ENCODE data around the gene FAM3A. TPM values are rescaled to one million over a fixed set of nuclear protein-coding genes. Genes with fewer than 3 reads are reported as not detected.

The FAM3A gene
- total and polyA plus RNA-seq, 2 of the 4 experiments (the other 2 are of a cell fraction): 14.0 to 47.2 TPM

- in situ Hi-C loops (cut with MboI; ENCODE audit: low sequenced_read_pairs) (no loop called here), dilution Hi-C loops (cut with HindIII; ENCODE audit: low sequenced_read_pairs, unreplicated experiment) (no loop called here), intact Hi-C loops (cut with micrococcal nuclease) (no loop called here)
- H3K4me2 ChIP-seq (ENCODE audit: low read depth, low read length): no peak overlapping the region
- no peak overlapping the region for H2BK120ac ChIP-seq (ENCODE audit: low read depth, low read length)
- no peak overlapping the region for H3K4ac ChIP-seq (ENCODE audit: low read depth, low read length)
- TF ChIP-seq ELK1 (IDR thresholded peaks at IDR 0.05; ENCODE audit: borderline replicate concordance, low read depth, low read length) (no peak), POLR2A (IDR thresholded peaks at IDR 0.05; ENCODE audit: low read depth, low read length) (no peak), MAZ (IDR thresholded peaks at IDR 0.05; ENCODE audit: borderline replicate concordance, low read depth, low read length) (no peak), CHD1 (IDR thresholded peaks at IDR 0.05; ENCODE audit: low read depth, low read length) (no peak), CEBPB (IDR thresholded peaks at IDR 0.05; ENCODE audit: low read depth, low read length) (no peak), FOS (IDR thresholded peaks at IDR 0.05; ENCODE audit: low read depth, low read length) (no peak), RFX5 (IDR thresholded peaks at IDR 0.05; ENCODE audit: low read depth, low read length) (no peak), MXI1 (IDR thresholded peaks at IDR 0.05; ENCODE audit: borderline replicate concordance, low read depth, low read length) (no peak), CTCF (conservative IDR thresholded peaks at IDR 0.05; ENCODE audit: low read depth, low read length) (no peak), SMC3 (IDR thresholded peaks at IDR 0.05; ENCODE audit: low read depth, low read length) (no peak), NFE2L2 (IDR thresholded peaks at IDR 0.05; ENCODE audit: low read depth, low read length) (no peak), RCOR1 (IDR thresholded peaks at IDR 0.05; ENCODE audit: insufficient replicate concordance, low read length) (no peak), USF2 (IDR thresholded peaks at IDR 0.05; ENCODE audit: low read depth, low read length) (no peak), MAFK (IDR thresholded peaks at IDR 0.05; ENCODE audit: low read depth, low read length) (no peak), BHLHE40 (IDR thresholded peaks at IDR 0.05; ENCODE audit: low read depth, low read length) (no peak), RAD21 (IDR thresholded peaks at IDR 0.05; ENCODE audit: low read length) (no peak)
- no peak overlapping the region for H3K18ac ChIP-seq (ENCODE audit: low read depth, low read length)
- H3K4me1 ChIP-seq (ENCODE audit: control insufficient read depth, insufficient read depth, low read length): no peaks in the 10 kb centered on the region; the same call in 1 of the 2 replicates
- no peak overlapping the region for H2AFZ ChIP-seq (replicated peaks; ENCODE audit: low read length, poor library complexity)
- ATAC-seq (ENCODE audit: low read depth): no peak
- H3K27me3 ChIP-seq (ENCODE audit: control insufficient read depth, insufficient read depth, low read length): no peaks in the 10 kb centered on the region
- H3K14ac ChIP-seq (replicated peaks; ENCODE audit: low read depth, low read length): no peak overlapping the region
- H3K9ac ChIP-seq (ENCODE audit: low read depth, low read length): no peak overlapping the region
- no peak overlapping the region for H2AK5ac ChIP-seq (ENCODE audit: low read depth, low read length)
- no peak overlapping the region for H3K56ac ChIP-seq (ENCODE audit: extremely low read depth, insufficient read depth, low read length)
- H3K36me3 ChIP-seq (ENCODE audit: control insufficient read depth, insufficient read depth, low read length): peaks cover 85% of the 10 kb centered on the region
- H2BK20ac ChIP-seq (ENCODE audit: low read depth, low read length): no peak overlapping the region
- no peak for DNase-seq
- no peaks in the 10 kb centered on the region for H3K9me1 ChIP-seq (ENCODE audit: insufficient read depth, low read length)
- H2BK15ac ChIP-seq (ENCODE audit: low read depth, low read length): no peak overlapping the region
- no peak overlapping the region for H4K91ac ChIP-seq (ENCODE audit: insufficient read depth, low read depth, low read length)
- no peak overlapping the region for H4K8ac ChIP-seq (ENCODE audit: low read depth in 2 of 2, low read length in 2 of 2)
- ChIA-PET CTCF (no interaction called here), POLR2A (ENCODE audit: unreplicated experiment) (no interaction called here)
- no peak overlapping the region for H2AK9ac ChIP-seq (replicated peaks; ENCODE audit: low read depth, low read length, poor library complexity)
- no peak overlapping the region for H3K27ac ChIP-seq (ENCODE audit: insufficient read depth, low read length)
- no peak overlapping the region for H3K4me3 ChIP-seq (ENCODE audit: insufficient read depth, low read depth, low read length)
- H4K5ac ChIP-seq (ENCODE audit: low read depth, low read length): no peak overlapping the region
- BruUV-seq (replicated peaks): no TSS peak
- no peak overlapping the region for H3K23ac ChIP-seq (ENCODE audit: low read depth, low read length)
- no peaks in the 10 kb centered on the region; the same call in 1 of the 2 replicates for H3K9me3 ChIP-seq (ENCODE audit: control insufficient read depth, insufficient read depth, low read length)
- peaks cover 23% of the 10 kb centered on the region for H4K20me1 ChIP-seq (ENCODE audit: insufficient read depth, low read length)
- 85% methylated on average over 4 of the region's 14 CpGs; no CpG with 5 or more reads in 1 of the 2 experiments for WGBS, 2 experiments (ENCODE audit: extremely low coverage in 2 of 2, insufficient read length in 1 of 2)
- no peak overlapping the region for H2BK5ac ChIP-seq (ENCODE audit: low read depth, low read length, poor library complexity, severe bottlenecking)
- H3K79me1 ChIP-seq (ENCODE audit: low read depth in 1 of 2, low read length in 2 of 2): peaks cover 0 to 9% of the 10 kb centered on the region in 2 experiments; a peak in 3 of 4 replicates
These were observed 50.4 kb downstream of the FAM3A start for GRCh38 chrX:154465601-154466000.
